DND-41 (cell line): ENCODE data around the gene KCNT1.

ENCODE experiments used
- CTCF ChIP-seq: IDR thresholded peaks from 2 replicates; pipeline ENCODE4 v1.5.1; 2012; ENCODE audit warnings: borderline replicate concordance, low read length, moderate library complexity, mild to moderate bottlenecking; ENCODE audit not compliant: poor library complexity, severe bottlenecking; ENCODE audit errors: extremely low read depth
- EZH2 ChIP-seq: IDR thresholded peaks from 3 replicates; pipeline ENCODE4 v1.6.1; 2012; ENCODE audit warnings: borderline replicate concordance, low read depth, mild to moderate bottlenecking, moderate library complexity, low read length, inconsistent platforms; ENCODE audit not compliant: severe bottlenecking

GRCh38 chr9:135708164-135708563 lies 6.2 kb downstream of the KCNT1 start:
- TF ChIP-seq EZH2 (no peak), CTCF (no peak)
